ENCODE results near the gene MYORG. TPM values are rescaled to one million over a fixed set of nuclear protein-coding genes. Genes with fewer than 3 reads are reported as not detected.
A peak's percentile ranks its signal among the peaks of the same experiment; 100 is the strongest.

Gene MYORG
- total and polyA plus RNA-seq, 4 donors = 11.4 to 26.6 (median 19.3) TPM

DNA sequence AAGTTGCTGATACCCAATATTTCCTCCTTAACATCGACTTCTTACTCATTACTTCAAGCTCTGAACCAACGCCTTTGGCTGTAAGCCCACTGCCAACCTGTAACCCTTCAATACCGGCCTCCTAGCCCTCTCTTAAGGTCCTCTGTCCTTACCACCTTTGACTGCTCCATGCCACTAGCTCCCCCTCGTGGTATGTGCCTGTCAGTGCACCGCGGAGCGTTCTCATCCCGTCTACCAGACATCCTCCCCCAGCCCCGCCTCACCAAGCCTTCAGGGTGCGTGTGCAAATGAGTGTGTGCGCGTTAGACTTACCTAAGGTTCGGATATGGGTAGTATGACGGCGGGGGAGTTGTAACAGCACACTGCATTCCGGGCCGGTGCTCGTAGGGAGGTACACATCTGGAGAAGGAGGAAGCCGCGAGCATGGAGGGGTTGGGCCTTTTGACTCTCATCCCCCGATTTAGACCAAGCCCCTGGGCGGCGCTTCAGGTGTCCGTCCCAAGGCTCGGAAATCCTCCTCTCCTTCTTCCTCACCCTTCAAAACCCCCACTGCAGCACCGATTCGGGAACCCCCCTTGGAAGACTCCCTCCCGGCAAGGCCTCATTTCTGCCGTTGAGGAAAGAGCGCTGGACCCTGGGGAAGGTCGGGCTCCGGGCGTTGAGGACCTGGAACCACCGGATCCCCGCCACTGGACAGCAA is 2.8 kb upstream of the MYORG start:
- Histone ChIP-seq H3K27ac (ENCODE audit: low read depth in 1 of 2, low read length in 2 of 2) (no peak overlapping the region), H3K4me3 (ENCODE audit: low read depth in 1 of 3, low read length in 3 of 3) (peak overlapping the region; percentile 37 to 60 (median 38)), H3K36me3 (ENCODE audit: control insufficient read depth in 4 of 4, insufficient read depth in 3 of 4, low read depth in 1 of 4, low read length in 3 of 4) (no peaks in the 10 kb centered on the region), H3K27me3 (ENCODE audit: control insufficient read depth in 4 of 4, insufficient read depth in 4 of 4, low read length in 3 of 4) (no peaks in the 10 kb centered on the region), H3K9me3 (ENCODE audit: control insufficient read depth in 4 of 4, low read length in 3 of 4) (no peaks in the 10 kb centered on the region), H3K4me1 (ENCODE audit: control insufficient read depth in 4 of 4, insufficient read depth in 4 of 4, low read length in 3 of 4) (peaks cover 4 to 50% (median 36%) of the 10 kb centered on the region in 4 donors), H3K9ac (ENCODE audit: low read depth in 1 of 2, low read length in 2 of 2) (no peak overlapping the region)
- WGBS = 6% methylated on average over 35 of the region's 35 CpGs
- peak; percentile 87 for DNase-seq (ENCODE audit: low spot score)
- TF ChIP-seq SP1 (IDR thresholded peaks at IDR 0.05) = peak; percentile 15
- TF ChIP-seq GABPA (IDR thresholded peaks at IDR 0.05 in 1 of 2, conservative IDR thresholded peaks at IDR 0.05 in 1 of 2) = no peak
- TF ChIP-seq RXRA (IDR thresholded peaks at IDR 0.05) = peak in 1 of 2 donors; percentile 44
- TF ChIP-seq REST (IDR thresholded peaks at IDR 0.05) = no peak
- no peak for TF ChIP-seq HNF4A (conservative IDR thresholded peaks at IDR 0.05)
- TF ChIP-seq RAD21 (IDR thresholded peaks at IDR 0.05) = peak; percentile 99 to 100
- TF ChIP-seq EGR1 (IDR thresholded peaks at IDR 0.05; ENCODE audit: low read depth in 2 of 2) = no peak
- TF ChIP-seq FOXA2 (IDR thresholded peaks at IDR 0.05) = no peak
- no peak for TF ChIP-seq YY1 (IDR thresholded peaks at IDR 0.05)
- TF ChIP-seq TAF1 (conservative IDR thresholded peaks at IDR 0.05) = no peak
- TF ChIP-seq HNF4G (IDR thresholded peaks at IDR 0.05) = no peak
- TF ChIP-seq FOXA1 (IDR thresholded peaks at IDR 0.05) = no peak
- TF ChIP-seq, protein P1, sequence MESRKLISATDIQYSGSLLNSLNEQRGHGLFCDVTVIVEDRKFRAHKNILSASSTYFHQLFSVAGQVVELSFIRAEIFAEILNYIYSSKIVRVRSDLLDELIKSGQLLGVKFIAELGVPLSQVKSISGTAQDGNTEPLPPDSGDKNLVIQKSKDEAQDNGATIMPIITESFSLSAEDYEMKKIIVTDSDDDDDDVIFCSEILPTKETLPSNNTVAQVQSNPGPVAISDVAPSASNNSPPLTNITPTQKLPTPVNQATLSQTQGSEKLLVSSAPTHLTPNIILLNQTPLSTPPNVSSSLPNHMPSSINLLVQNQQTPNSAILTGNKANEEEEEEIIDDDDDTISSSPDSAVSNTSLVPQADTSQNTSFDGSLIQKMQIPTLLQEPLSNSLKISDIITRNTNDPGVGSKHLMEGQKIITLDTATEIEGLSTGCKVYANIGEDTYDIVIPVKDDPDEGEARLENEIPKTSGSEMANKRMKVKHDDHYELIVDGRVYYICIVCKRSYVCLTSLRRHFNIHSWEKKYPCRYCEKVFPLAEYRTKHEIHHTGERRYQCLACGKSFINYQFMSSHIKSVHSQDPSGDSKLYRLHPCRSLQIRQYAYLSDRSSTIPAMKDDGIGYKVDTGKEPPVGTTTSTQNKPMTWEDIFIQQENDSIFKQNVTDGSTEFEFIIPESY (IDR thresholded peaks at IDR 0.05) = no peak
- no peak for TF ChIP-seq ATF3 (IDR thresholded peaks at IDR 0.05)
- peak; percentile 71 for TF ChIP-seq NR2F2 (IDR thresholded peaks at IDR 0.05)
- TF ChIP-seq, protein P2, sequence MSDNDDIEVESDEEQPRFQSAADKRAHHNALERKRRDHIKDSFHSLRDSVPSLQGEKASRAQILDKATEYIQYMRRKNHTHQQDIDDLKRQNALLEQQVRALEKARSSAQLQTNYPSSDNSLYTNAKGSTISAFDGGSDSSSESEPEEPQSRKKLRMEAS (IDR thresholded peaks at IDR 0.05) = no peak
- no peak for TF ChIP-seq JUND (IDR thresholded peaks at IDR 0.05)
- peak; percentile 99 for TF ChIP-seq CTCF (IDR thresholded peaks at IDR 0.05; ENCODE audit: low read depth, low read length, missing input control)

All from liver (tissue), 9 donors.